ENCODE results near the gene CTDSP1.
A peak's percentile ranks its signal among the peaks of the same experiment; 100 is the strongest.

CTDSP1 gene

DNA sequence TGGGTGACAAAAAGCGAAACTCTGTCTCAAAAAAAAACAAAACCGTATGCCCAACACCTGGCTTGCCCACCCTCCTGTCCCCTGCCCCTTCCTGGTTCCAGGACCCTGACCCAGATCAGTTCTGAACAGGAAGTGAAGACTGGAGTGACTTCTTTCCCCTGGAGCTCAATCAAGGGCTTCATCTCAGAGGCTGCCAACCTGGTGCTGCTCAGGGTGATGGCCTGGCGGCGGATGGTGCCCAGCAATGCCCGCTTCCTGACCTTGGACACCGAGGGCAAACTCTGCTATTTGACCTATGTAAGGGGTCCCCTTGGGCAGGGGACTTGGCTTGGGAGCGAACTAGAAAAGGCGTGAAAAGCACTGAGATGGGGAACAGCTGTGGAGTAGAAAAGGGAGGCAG lies 37.1 kb upstream of the CTDSP1 start:
- no peaks in the 10 kb centered on the region for H3K27me3 Mint-ChIP-seq (ENCODE audit: low read depth)
- H3K36me3 Mint-ChIP-seq (ENCODE audit: low read depth) = no peaks in the 10 kb centered on the region
- H3K27ac Mint-ChIP-seq = peak overlapping the region in 2 of 3 experiments; percentile 51 to 89
- no peaks in the 10 kb centered on the region for H3K9me3 Mint-ChIP-seq
- H3K4me1 Mint-ChIP-seq = peaks cover 5% of the 10 kb centered on the region
- H3K4me3 Mint-ChIP-seq = no peak overlapping the region
- TF ChIP-seq, protein P1, sequence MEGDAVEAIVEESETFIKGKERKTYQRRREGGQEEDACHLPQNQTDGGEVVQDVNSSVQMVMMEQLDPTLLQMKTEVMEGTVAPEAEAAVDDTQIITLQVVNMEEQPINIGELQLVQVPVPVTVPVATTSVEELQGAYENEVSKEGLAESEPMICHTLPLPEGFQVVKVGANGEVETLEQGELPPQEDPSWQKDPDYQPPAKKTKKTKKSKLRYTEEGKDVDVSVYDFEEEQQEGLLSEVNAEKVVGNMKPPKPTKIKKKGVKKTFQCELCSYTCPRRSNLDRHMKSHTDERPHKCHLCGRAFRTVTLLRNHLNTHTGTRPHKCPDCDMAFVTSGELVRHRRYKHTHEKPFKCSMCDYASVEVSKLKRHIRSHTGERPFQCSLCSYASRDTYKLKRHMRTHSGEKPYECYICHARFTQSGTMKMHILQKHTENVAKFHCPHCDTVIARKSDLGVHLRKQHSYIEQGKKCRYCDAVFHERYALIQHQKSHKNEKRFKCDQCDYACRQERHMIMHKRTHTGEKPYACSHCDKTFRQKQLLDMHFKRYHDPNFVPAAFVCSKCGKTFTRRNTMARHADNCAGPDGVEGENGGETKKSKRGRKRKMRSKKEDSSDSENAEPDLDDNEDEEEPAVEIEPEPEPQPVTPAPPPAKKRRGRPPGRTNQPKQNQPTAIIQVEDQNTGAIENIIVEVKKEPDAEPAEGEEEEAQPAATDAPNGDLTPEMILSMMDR (IDR thresholded peaks at IDR 0.05; ENCODE audit: unreplicated experiment in 3 of 3) = no peak

DNA sequence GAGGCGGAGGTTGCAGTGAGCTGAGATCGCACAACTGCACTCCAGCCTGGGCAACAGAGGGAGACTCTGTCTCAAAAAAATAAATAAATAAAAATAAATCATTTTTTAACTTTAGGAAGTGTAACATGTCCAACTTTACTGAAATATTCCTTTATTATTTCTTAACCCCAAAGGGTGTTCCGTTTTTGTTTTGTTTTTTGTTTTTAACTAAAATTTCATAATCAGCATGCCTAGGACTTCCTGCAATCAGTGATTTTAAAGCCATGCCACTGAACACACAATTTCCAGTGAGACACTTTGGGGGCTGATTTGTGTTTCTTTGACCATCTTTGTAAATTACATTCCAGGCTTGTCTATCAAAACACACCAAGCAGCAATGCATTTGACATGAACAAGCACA lies 35.9 kb upstream of the CTDSP1 start:
- Mint-ChIP-seq H3K4me1 (peaks cover 1% of the 10 kb centered on the region), H3K36me3 (ENCODE audit: low read depth) (no peaks in the 10 kb centered on the region), H3K9me3 (no peaks in the 10 kb centered on the region), H3K27me3 (ENCODE audit: low read depth) (peaks cover 4% of the 10 kb centered on the region), H3K4me3 (no peak overlapping the region), H3K27ac (peak overlapping the region; percentile 38 to 91 (median 83))
- TF ChIP-seq, protein P1 (IDR thresholded peaks at IDR 0.05; ENCODE audit: unreplicated experiment in 3 of 3) = no peak

DNA sequence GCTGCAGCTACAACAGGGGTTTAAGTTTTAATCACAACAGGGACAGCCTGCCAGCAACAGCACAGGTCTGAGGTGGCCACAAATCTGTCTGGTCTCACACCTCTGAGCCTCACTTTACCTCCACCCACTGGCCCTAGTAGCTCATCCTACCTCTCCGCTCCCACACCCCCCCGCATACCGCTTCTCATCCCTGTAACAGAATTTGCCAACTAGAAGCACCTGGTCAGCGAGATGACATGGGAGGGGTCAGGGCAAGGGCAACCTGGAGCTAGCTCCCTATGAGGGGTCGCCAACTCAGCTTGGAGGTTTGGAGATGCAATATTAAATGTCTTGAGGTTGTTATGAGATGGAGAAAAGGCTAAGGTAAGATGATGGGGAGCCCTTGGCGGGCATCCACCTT lies 35.5 kb upstream of the CTDSP1 start:
- TF ChIP-seq, protein P1 (IDR thresholded peaks at IDR 0.05; ENCODE audit: unreplicated experiment in 3 of 3) = no peak
- peaks cover 6% of the 10 kb centered on the region for H3K4me1 Mint-ChIP-seq
- no peaks in the 10 kb centered on the region for H3K9me3 Mint-ChIP-seq
- H3K36me3 Mint-ChIP-seq (ENCODE audit: low read depth) = no peaks in the 10 kb centered on the region
- peak overlapping the region; percentile 38 to 91 (median 83) for H3K27ac Mint-ChIP-seq
- peaks cover 4% of the 10 kb centered on the region for H3K27me3 Mint-ChIP-seq (ENCODE audit: low read depth)
- peak overlapping the region in 1 of 3 experiments; percentile 26 for H3K4me3 Mint-ChIP-seq

DNA sequence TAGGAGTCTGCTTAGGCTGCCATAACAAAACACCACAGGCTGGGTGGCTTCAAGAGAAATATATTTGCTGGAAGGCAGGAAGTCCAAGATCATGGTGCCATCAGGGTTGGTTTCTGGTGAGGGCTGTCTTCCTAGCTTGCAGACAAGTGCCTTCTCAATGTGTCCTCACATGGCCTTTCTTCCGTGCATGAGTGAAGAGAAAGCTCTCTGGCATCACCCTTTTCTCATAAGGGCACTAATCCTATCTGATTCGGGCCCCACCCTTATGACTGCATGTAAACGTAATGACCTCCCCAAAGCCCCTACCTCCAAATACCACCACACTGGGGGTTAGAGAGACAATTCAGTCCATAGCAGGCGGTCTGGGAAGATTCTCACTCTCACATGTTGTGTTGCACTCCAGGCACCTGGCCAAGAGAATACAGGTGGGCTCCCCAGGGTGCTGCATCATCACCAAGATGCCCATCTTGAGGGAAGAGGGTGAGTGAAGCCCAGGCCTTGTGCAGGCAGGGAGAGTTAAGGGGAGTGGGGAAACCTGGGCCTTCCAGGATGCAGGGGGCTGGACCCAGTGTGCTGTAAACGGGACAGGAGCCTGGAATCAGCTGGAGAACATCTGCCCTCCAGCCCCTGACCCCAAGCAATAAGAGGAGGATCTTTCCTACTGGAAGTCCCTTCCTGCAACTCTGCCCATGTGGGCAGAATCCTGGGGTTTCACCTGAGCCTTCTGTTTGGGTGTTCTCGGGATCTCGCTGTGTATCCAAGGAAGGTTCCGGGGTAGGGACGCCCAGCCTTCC lies 32.9 kb upstream of the CTDSP1 start:
- Mint-ChIP-seq H3K4me1 (peaks cover 8% of the 10 kb centered on the region), H3K27ac (peak overlapping the region; percentile 45 to 76 (median 74)), H3K27me3 (ENCODE audit: low read depth) (peaks cover 7% of the 10 kb centered on the region), H3K9me3 (no peaks in the 10 kb centered on the region), H3K4me3 (peak overlapping the region; percentile 75 to 80 (median 77)), H3K36me3 (ENCODE audit: low read depth) (no peaks in the 10 kb centered on the region)
- TF ChIP-seq, protein P1 (IDR thresholded peaks at IDR 0.05; ENCODE audit: unreplicated experiment in 3 of 3) = no peak

DNA sequence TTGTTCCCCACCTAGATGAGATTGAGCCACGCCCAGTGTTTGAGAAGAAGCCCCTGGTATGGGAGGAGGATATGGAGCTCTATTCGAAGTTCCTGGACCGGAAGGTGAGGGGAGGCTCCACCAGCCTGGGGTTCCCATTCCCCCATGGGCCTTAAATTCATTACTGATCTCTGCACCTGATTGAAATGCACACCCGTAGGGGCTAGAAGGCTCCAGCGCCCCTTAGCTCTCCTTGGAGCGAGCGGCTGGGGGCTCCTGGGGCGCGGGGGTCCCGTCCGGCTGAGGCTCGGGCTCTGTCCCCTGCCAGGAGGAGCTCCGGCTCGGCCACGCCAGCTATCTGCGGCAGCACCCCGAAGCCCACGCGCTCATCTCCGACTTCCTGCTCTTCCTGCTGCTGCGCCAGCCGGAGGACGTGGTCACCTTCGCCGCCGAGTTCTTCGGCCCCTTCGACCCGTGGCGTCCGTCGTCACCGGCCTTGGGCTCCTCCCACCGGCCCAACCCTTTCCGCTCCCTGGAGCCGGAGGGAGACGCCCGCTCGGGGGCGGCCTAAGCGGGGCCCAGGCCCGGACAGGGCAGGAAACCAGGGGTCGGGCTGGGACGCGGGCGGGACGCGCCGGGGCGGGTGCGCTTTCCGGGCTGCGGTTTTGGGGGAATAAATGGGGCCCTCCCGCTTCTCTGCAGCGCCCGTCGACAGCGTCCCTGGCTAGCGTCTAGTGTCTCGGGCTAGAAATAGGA lies 32.1 kb upstream of the CTDSP1 start:
- H3K4me1 Mint-ChIP-seq = peaks cover 8% of the 10 kb centered on the region
- no peaks in the 10 kb centered on the region for H3K9me3 Mint-ChIP-seq
- H3K27ac Mint-ChIP-seq = peak overlapping the region; percentile 45 to 76 (median 74)
- peak overlapping the region; percentile 77 to 81 (median 80) for H3K4me3 Mint-ChIP-seq
- peaks cover 7% of the 10 kb centered on the region for H3K27me3 Mint-ChIP-seq (ENCODE audit: low read depth)
- TF ChIP-seq, protein P1 (IDR thresholded peaks at IDR 0.05; ENCODE audit: unreplicated experiment in 3 of 3) = peak in 1 of 3 experiments; percentile 5
- no peaks in the 10 kb centered on the region for H3K36me3 Mint-ChIP-seq (ENCODE audit: low read depth)
